ENCODE measurements around the gene YBX3.

The YBX3 gene

GRCh38 chr12:10669533-10669932, 53.6 kb downstream of the YBX3 start:
- DNase-seq (ENCODE audit: low read depth): no peak

GRCh38 chr12:10668526-10668925, 54.6 kb downstream of the YBX3 start:
- no peak for DNase-seq (ENCODE audit: low read depth)

- no peak for DNase-seq (ENCODE audit: low read depth)
Measured at GRCh38 chr12:10667581-10667980, 55.5 kb downstream of the YBX3 start.

GRCh38 chr12:10664499-10664898, 58.6 kb downstream of the YBX3 start:
- DNase-seq (ENCODE audit: low read depth): no peak

GRCh38 chr12:10663869-10664268, 59.3 kb downstream of the YBX3 start:
- no peak for DNase-seq (ENCODE audit: low read depth)

GRCh38 chr12:10661338-10661737, 61.8 kb downstream of the YBX3 start:
- DNase-seq (ENCODE audit: low read depth): no peak

- no peak for DNase-seq (ENCODE audit: low read depth)
Measured at GRCh38 chr12:10654003-10654402, 69.1 kb downstream of the YBX3 start.

- no peak for DNase-seq (ENCODE audit: low read depth)
Measured at GRCh38 chr12:10652192-10652591, 70.9 kb downstream of the YBX3 start.

Data from HS-27A (cell line).